AG04450 (cell line): ENCODE measurements around the gene TACC3. TPM values are rescaled to one million over a fixed set of nuclear protein-coding genes. Genes with fewer than 3 reads are reported as not detected.

ENCODE experiments used
- CTCF ChIA-PET: fragments of 300-600, 350-600 bp; formaldehyde crosslinking; extraction: SDS; loops from one replicate; lab custom pipeline; 2022; ENCODE audit warnings: antibody characterized with exemption, inconsistent platforms; lab: Charles Lee
- POLR2A ChIA-PET: fragments of 350-600 bp; formaldehyde crosslinking; extraction: SDS; loops from one replicate; lab custom pipeline; 2021; ENCODE audit warnings: antibody characterized with exemption, inconsistent platforms; lab: Yijun Ruan, JAX
- DNase-seq: peaks from one replicate; pipeline ENCODE4 v3.0.0-alpha.2; 2011; ENCODE audit warnings: low read depth, low spot score
- H3K27ac ChIP-seq: one replicate; pipeline ENCODE4 v1.5.1; 2012; ENCODE audit warnings: low read depth, low read length, control low read depth
- H3K27me3 ChIP-seq: one replicate; pipeline ENCODE4 v1.6.0; 2012; ENCODE audit warnings: low read length; ENCODE audit not compliant: control insufficient read depth, insufficient read depth
- H3K4me3 ChIP-seq: 2 replicates; pipeline ENCODE4 v1.5.1; 2011; ENCODE audit warnings: mild to moderate bottlenecking, low read depth, low read length, control low read depth
- H3K9me3 ChIP-seq: 2 replicates; pipeline ENCODE4 v1.5.1; 2012; ENCODE audit warnings: low read length; ENCODE audit not compliant: control insufficient read depth, insufficient read depth
- CTCF ChIP-seq: IDR thresholded peaks from 2 replicates; pipeline ENCODE4 v1.5.1; 2011; ENCODE audit warnings: low read depth, low read length, control low read depth, inconsistent platforms
- polyA plus RNA-seq: library from polyadenylated mRNA; depleted of rRNA; stranded (reverse); fragments of >200 nt; gene quantifications from 2 replicates; pipeline ENCODE4 v1.2.3, GENCODE V29; 2011

The TACC3 gene
- polyA plus RNA-seq, 1 experiment: 8.5 TPM

- no peak for DNase-seq
- ChIA-PET POLR2A (no interaction called here), CTCF (interaction anchor here (0.6 to 2.7 kb wide), 3 partner anchors 58 to 147 kb away, joined by 3 to 16 read pairs (median 4); no protein-coding TSS in a partner anchor)
- Histone ChIP-seq H3K4me3 (no peak overlapping the region), H3K27ac (no peak overlapping the region), H3K9me3 (no peaks in the 10 kb centered on the region; the same call in 1 of the 2 replicates), H3K27me3 (no peaks in the 10 kb centered on the region)
- no peak for TF ChIP-seq CTCF
Measured at GRCh38 chr4:1751155-1751918, 30.0 kb downstream of the TACC3 start.

- no peak overlapping the region for H3K27ac ChIP-seq
- POLR2A ChIA-PET: no interaction called here
- TF ChIP-seq CTCF: no peak
- no peak for DNase-seq
- H3K9me3 ChIP-seq: no peaks in the 10 kb centered on the region; the same call in 1 of the 2 replicates
- CTCF ChIA-PET: interaction anchor here (0.6 to 2.7 kb wide), 3 partner anchors 58 to 147 kb away, joined by 3 to 16 read pairs (median 4); no protein-coding TSS in a partner anchor
- H3K4me3 ChIP-seq: no peak overlapping the region
- H3K27me3 ChIP-seq: no peaks in the 10 kb centered on the region
Measured at GRCh38 chr4:1751919-1752283, 30.6 kb downstream of the TACC3 start.

- POLR2A ChIA-PET: no interaction called here
- H3K9me3 ChIP-seq: no peaks in the 10 kb centered on the region; the same call in 1 of the 2 replicates
- DNase-seq: no peak
Measured at GRCh38 chr4:1752284-1753041, 31.1 kb downstream of the TACC3 start.

GRCh38 chr4:1753294-1753696 is 32.0 kb downstream of the TACC3 start:
- DNase-seq: no peak
- Histone ChIP-seq H3K27me3 (no peaks in the 10 kb centered on the region), H3K4me3 (no peak overlapping the region), H3K9me3 (no peaks in the 10 kb centered on the region), H3K27ac (no peak overlapping the region)
- ChIA-PET POLR2A (no interaction called here), CTCF (interaction anchor here (2.7 kb wide), 1 partner anchor 56 kb away, joined by 16 read pairs; no protein-coding TSS in a partner anchor)
- TF ChIP-seq CTCF: no peak

More at GRCh38 chr4:1752284-1753041, 31.1 kb downstream of the TACC3 start:
- CTCF ChIA-PET: interaction anchor here (1.0 to 2.7 kb wide), 2 partner anchors 57 to 146 kb away, joined by 3 to 16 read pairs; no protein-coding TSS in a partner anchor
- Histone ChIP-seq H3K27ac (no peak overlapping the region), H3K4me3 (no peak overlapping the region), H3K27me3 (no peaks in the 10 kb centered on the region)
- no peak for TF ChIP-seq CTCF
